DND-41 (cell line): Measurements from ENCODE around the gene LIN9.
"Not testable (repeated sequence)": the region's sequence is repeated elsewhere in the genome, so short reads cannot be mapped to it uniquely, and the experiment has no call there.

ENCODE experiments used
- ATAC-seq: fragments of 200-7000 bp; cut with Tn5 transposase; 3 replicates; pipeline ENCODE4 v1.9.1; 2021; ENCODE audit warnings: low read depth; ENCODE audit not compliant: insufficient read depth
- DNase-seq: peaks from one replicate; pipeline ENCODE4 v3.0.0-alpha.2; 2020
- H2AFZ ChIP-seq: 2 replicates; pipeline ENCODE4 v1.6.0; 2012; ENCODE audit warnings: low read depth, low read length
- H3K27ac ChIP-seq: 2 replicates; pipeline ENCODE4 v1.5.1; 2012; ENCODE audit warnings: low read length, inconsistent platforms
- H3K27me3 ChIP-seq: fragments of 200-600 bp; sonication (generic); 2 replicates; pipeline ENCODE4 v1.6.0; 2012; ENCODE audit warnings: low read length, mild to moderate bottlenecking, inconsistent platforms; ENCODE audit not compliant: insufficient read depth, poor library complexity
- H3K36me3 ChIP-seq: 2 replicates; pipeline ENCODE4 v1.5.1; 2012; ENCODE audit warnings: low read length, inconsistent platforms; ENCODE audit not compliant: insufficient read depth
- H3K4me1 ChIP-seq: 2 replicates; pipeline ENCODE4 v1.5.1; 2012; ENCODE audit warnings: mild to moderate bottlenecking, low read length; ENCODE audit not compliant: insufficient read depth
- H3K4me2 ChIP-seq: 2 replicates; pipeline ENCODE4 v1.6.0; 2012; ENCODE audit warnings: mild to moderate bottlenecking, moderate library complexity, low read length, inconsistent platforms; ENCODE audit not compliant: insufficient read depth
- H3K4me3 ChIP-seq, 2 experiments: fragments of 200-600 bp in 1 of 2; shearing (Covaris generic) in 1 of 2; 2 replicates each; pipeline ENCODE4 v1.5.1; 2012 to 2016; ENCODE audit warnings: inconsistent platforms in 2 of 2, low read length in 2 of 2, mild to moderate bottlenecking in 2 of 2, low read depth in 1 of 2, moderate library complexity in 1 of 2
- H3K79me2 ChIP-seq: 2 replicates; pipeline ENCODE4 v1.6.0; 2012; ENCODE audit warnings: low read length, inconsistent platforms; ENCODE audit not compliant: insufficient read depth
- H3K9ac ChIP-seq: 2 replicates; pipeline ENCODE4 v1.6.0; 2012; ENCODE audit warnings: low read depth, mild to moderate bottlenecking, inconsistent platforms, low read length, moderate library complexity
- H3K9me3 ChIP-seq: 2 replicates; pipeline ENCODE4 v1.5.1; 2012; ENCODE audit warnings: low read length, moderate library complexity, mild to moderate bottlenecking, inconsistent platforms; ENCODE audit not compliant: insufficient read depth, severe bottlenecking
- H4K20me1 ChIP-seq: 2 replicates; pipeline ENCODE4 v1.6.0; 2012; ENCODE audit warnings: low read length; ENCODE audit not compliant: insufficient read depth
- EZH2 ChIP-seq: IDR thresholded peaks from 3 replicates; pipeline ENCODE4 v1.6.1; 2012; ENCODE audit warnings: borderline replicate concordance, low read depth, mild to moderate bottlenecking, moderate library complexity, low read length, inconsistent platforms; ENCODE audit not compliant: severe bottlenecking
- TF ChIP-seq, protein P1 (sequence below): IDR thresholded peaks from 2 replicates; pipeline ENCODE4 v1.5.1; 2012; ENCODE audit warnings: borderline replicate concordance, low read length, moderate library complexity, mild to moderate bottlenecking; ENCODE audit not compliant: poor library complexity, severe bottlenecking; ENCODE audit errors: extremely low read depth

LIN9 gene

DNA sequence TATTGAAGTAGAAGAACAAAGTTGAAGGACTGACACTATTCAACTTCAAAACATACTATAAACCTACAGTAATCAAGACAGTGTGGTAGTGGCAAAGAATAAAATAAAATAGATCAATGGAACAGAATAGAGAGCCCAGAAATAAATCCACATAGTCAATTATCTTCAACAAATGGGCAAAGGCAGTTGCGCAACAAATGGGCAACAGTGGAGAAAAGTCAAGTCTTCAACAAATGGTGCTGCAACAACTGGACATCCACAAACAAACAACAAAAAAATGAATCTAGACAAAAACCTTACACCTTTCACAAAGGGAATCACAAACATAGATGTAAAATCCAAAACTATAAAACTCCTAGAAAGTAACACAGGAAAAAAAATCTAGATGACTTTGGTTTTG is 47.1 kb downstream of the LIN9 start:
- ATAC-seq (no peak), DNase-seq (no peak)
- no peaks in the 10 kb centered on the region for H3K27me3 ChIP-seq
- no peaks in the 10 kb centered on the region for H4K20me1 ChIP-seq
- peaks cover 17% of the 10 kb centered on the region for H3K9me3 ChIP-seq
- TF ChIP-seq EZH2 = no peak
- TF ChIP-seq, protein P1, sequence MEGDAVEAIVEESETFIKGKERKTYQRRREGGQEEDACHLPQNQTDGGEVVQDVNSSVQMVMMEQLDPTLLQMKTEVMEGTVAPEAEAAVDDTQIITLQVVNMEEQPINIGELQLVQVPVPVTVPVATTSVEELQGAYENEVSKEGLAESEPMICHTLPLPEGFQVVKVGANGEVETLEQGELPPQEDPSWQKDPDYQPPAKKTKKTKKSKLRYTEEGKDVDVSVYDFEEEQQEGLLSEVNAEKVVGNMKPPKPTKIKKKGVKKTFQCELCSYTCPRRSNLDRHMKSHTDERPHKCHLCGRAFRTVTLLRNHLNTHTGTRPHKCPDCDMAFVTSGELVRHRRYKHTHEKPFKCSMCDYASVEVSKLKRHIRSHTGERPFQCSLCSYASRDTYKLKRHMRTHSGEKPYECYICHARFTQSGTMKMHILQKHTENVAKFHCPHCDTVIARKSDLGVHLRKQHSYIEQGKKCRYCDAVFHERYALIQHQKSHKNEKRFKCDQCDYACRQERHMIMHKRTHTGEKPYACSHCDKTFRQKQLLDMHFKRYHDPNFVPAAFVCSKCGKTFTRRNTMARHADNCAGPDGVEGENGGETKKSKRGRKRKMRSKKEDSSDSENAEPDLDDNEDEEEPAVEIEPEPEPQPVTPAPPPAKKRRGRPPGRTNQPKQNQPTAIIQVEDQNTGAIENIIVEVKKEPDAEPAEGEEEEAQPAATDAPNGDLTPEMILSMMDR = no peak
- no peak overlapping the region for H2AFZ ChIP-seq
- no peak overlapping the region for H3K9ac ChIP-seq
- H3K4me2 ChIP-seq = no peak overlapping the region
- H3K4me3 ChIP-seq = no peak overlapping the region
- no peak overlapping the region for H3K27ac ChIP-seq
- no peaks in the 10 kb centered on the region for H3K4me1 ChIP-seq
- peaks cover 78% of the 10 kb centered on the region for H3K36me3 ChIP-seq
- no peaks in the 10 kb centered on the region; the same call in 1 of the 2 replicates for H3K79me2 ChIP-seq

GRCh38 chr1:226255380-226255779 is 53.6 kb downstream of the LIN9 start:
- Histone ChIP-seq H3K27ac (no peak overlapping the region), H3K9me3 (peaks cover 5% of the 10 kb centered on the region), H3K27me3 (no peaks in the 10 kb centered on the region), H4K20me1 (no peaks in the 10 kb centered on the region), H3K4me3 (no peak overlapping the region), H2AFZ (no peak overlapping the region), H3K4me1 (no peaks in the 10 kb centered on the region), H3K79me2 (no peaks in the 10 kb centered on the region), H3K36me3 (peaks cover 46% of the 10 kb centered on the region), H3K4me2 (no peak overlapping the region), H3K9ac (no peak overlapping the region)
- TF ChIP-seq, protein P1 = no peak
- TF ChIP-seq EZH2 = no peak
- no peak for ATAC-seq
- DNase-seq = no peak

DNA sequence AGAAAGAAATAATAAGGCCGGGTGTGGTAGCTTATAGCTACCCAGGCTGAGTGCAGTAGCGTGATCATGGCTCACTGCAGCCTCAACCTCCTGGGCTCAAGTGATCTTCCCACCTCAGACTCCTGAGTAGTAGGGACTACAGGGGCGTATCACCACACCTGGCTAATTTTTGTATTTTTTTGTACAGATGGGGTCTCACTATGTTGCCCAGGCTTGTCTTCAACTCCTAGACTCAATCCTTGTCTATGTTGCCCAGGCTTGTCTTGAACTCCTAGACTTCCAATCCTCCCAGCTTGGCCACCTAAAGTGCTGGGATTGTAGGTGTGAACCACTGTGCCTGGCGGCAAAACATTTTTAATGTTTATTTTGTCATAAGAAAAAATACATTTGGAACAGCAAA is 55.0 kb downstream of the LIN9 start:
- Histone ChIP-seq H3K4me2 (no peak overlapping the region), H3K27me3 (no peaks in the 10 kb centered on the region), H3K9ac (no peak overlapping the region), H3K4me1 (no peaks in the 10 kb centered on the region), H3K27ac (no peak overlapping the region), H3K36me3 (peaks cover 46% of the 10 kb centered on the region), H3K79me2 (no peaks in the 10 kb centered on the region), H4K20me1 (no peaks in the 10 kb centered on the region), H3K4me3 (no peak overlapping the region), H2AFZ (no peak overlapping the region), H3K9me3 (no peaks in the 10 kb centered on the region)
- ATAC-seq (no peak), DNase-seq (no peak)
- TF ChIP-seq, protein P1 = no peak
- no peak for TF ChIP-seq EZH2

GRCh38 chr1:226252841-226253240 is 56.1 kb downstream of the LIN9 start:
- not testable (repeated sequence) for H3K4me3 ChIP-seq, H2AFZ ChIP-seq, H4K20me1 ChIP-seq, H3K9me3 ChIP-seq, H3K4me1 ChIP-seq, ATAC-seq, H3K27ac ChIP-seq, H3K79me2 ChIP-seq, H3K27me3 ChIP-seq, H3K9ac ChIP-seq, H3K4me2 ChIP-seq, DNase-seq
- peaks cover 45% of the 10 kb centered on the region for H3K36me3 ChIP-seq
